Stimulated activated CD8-positive, alpha-beta memory T cell treated with anti-CD3 and anti-CD28 coated beads, Interleukin-7, amount 100 ng/mL, for 24 hours (primary cell): ENCODE data around the gene HIRIP3.

Experiments used
- DNase-seq: peaks from one replicate; pipeline ENCODE4 v3.0.0-alpha.2; 2020; ENCODE audit warnings: low read depth

HIRIP3 gene

DNA sequence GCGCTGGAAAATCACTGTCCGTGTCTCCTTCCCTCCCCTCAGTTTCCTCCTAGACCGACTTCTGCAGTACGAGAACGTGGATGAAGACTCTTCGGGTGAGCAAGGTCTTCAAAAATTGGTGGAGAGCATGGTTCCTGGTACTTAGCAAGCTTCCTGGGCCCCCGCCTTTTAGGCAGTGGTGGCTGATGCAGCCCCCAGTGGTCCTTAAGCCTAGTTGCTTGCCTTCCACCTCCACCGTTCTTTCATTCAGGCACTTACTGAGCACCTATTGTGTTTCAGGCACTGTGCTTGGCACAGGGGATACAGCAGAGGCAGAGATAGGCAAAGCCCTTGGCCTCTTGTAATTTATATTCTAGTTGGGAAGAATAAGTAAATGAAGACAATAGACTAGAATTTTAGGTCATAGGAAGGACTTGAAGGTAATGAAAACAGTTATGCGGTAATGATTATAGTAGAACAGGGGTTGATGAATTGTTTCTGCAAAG is 1.4 kb upstream of the HIRIP3 start:
- no peak for DNase-seq

DNA sequence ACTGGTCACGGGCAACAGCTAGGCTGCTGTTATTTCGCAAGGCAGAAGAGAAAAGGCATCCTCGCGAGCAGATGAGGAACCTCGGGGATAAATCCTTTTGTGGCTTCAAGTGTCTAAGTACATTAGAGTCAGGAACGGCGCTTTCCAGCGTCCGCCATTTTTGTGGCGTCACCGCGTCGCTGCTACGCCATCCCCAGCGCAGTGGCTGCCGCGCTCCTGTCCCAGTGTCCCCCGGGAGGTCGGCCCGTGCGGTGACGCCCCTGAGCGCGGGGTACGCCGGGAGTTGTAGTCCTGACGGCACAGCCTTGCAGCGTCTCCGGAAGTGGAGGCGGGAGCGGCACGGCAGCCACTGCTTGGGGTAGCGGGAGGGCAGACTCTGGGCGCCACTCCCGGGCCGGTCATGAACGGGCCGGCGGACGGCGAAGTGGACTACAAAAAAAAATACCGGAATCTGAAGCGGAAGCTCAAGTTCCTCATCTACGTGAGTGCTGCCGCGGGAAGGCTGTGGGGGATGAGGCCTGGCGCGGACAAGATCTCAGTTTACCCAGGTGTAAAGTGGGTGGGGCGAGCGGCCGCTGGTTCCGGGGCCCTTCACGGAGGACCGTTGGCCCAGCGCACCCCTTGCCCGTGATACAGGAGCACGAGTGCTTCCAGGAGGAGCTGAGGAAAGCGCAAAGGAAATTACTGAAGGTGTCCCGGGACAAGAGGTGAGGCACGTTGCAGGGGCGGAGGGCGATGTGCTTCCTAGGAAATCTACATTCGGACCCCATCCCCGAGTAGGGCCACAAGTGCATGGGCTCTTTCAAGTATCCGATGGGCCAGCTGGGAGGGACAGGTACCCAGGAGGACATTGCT is 721 bp upstream of the HIRIP3 start, which contains the start of gene INO80E:
Gene INO80E (plus strand): TSS at position 331 of the 855 bp plus-strand sequence. CDS start 70 bp downstream, at position 401.
- DNase-seq = peak; percentile 99

DNA sequence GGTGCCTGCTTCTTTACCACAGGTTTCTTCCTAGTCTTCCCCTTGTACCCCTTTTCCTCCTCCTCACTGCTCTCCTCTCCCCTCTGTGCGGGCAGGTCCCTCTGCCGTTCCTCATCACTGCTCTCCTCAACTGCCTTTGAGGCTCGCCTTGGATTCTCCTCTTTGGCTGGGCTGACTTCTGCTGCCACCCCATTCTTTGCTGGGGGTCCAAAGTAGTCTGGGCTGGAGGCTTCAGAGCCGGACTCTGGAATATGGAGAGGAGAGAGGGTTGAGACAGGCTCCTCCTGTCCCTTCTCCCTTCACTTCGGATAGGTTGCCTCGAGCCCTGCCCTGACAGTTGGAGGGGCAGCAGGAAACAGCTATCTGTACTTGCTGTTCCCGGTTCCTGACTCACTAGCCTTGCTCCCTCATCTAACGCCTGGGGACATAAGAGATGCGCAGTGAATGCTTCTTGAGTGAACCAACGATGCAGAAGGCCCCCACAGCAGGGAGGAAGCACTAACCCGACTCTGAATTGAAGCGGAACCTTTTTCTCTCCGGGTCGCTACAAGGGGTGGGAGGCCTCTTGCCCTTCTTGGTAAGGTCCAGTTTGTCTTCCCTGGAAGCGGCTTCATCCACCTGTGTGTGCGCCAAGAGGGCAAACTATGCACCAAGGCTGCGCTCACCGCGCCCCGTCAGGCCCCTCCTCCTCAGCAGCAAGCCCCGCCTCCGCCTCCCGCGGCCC is 655 bp downstream of the HIRIP3 start:
- peak; percentile 50 for DNase-seq

DNA sequence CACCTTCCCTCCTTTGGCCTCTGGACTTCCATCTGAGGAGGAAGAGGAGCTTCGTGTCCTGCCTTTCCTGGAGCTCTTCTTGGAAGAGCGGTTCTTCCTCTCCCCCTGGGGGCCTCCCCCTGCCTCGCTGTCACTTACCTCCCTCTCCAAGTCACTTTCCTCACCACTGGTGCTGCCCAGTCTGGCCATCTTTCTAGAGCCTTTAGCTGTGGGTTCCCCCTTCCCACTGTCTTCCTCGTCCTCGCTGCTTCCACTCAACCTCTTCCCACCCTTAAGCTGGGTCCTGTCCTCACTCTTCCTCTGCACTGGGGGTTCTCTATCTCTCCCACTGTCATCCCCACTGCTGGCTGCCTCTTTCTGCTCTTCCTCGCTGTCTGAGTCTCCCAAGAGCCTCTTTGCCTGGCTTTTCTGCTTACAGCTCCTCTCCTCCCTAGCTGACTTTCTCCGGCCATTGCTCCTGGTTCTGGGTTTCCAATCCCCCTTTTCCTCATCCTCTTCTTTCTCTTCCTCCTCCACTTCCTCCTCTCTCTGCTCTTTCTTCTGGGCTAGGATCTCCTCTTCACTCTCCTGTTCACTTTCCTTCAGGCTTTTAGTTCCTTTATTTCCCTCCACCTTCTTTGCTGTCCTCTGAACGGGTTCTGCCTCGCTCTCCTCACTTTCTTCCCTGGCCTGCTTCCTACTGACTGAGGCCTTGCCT is 1.4 kb downstream of the HIRIP3 start:
- no peak for DNase-seq

DNA sequence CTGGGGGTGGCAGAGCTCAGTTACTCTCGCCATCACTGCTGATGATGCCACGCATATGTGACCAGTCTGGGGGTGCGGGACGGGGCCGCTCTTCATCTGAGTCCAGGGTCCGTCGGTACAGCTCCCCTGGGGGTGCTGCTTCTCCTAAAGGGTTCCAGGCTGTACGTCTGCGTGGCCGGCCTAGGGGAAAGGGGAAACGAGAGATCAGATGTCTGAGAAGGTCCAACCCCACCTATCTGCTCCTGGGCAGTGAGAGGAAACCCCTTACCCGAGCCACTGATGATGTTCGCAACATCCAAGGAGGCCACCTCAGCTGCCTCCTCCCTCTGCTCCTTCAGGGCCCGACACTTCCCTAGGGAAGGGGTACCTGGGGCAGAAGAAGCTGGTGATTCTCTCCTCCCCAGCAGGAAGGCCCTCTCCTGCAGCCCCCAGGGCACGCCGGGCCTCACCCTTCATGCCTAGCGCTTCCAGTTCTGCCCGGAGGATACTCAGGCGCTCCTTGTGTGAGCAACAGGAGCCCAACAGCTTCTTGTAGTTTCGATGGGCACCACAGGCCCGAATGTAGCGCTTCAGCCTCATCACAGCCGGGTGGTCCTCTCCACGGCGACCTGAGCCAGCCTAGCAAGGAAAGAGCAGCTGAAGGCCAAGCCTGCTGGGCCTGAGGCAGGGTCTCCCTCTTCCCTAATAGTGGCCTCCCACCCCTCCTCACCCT is 2.1 kb downstream of the HIRIP3 start:
- no peak for DNase-seq

DNA sequence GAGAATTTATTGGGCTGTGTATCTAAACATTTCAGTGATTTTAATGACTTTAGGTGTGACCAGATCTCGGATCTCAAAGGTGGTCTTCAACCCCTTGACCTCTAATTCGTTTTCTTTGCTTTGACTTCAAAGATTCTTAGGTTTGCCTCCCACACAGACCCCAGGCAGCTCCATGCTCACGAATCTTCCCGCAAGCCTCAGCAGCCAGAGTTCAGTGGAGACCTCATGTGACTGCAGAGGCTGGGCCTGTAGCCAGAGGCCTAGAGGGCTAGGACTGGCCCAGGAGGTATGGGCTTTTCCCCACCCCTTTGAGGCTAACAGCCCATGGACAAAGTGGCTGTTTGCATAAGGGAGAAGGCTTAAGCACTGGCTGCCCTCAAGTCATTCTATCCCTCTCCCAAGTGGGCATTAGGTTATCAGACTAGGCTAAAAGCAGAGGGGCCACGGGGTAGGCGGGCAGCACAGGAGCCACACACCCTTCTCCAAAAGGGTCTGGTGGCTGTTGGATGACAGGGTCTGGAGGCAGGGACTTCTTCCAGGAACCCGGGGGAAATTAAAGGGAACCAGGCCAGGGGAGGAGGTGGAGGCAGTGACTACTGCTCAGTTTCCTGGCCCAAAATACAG is 3.0 kb downstream of the HIRIP3 start:
- no peak for DNase-seq

DNA sequence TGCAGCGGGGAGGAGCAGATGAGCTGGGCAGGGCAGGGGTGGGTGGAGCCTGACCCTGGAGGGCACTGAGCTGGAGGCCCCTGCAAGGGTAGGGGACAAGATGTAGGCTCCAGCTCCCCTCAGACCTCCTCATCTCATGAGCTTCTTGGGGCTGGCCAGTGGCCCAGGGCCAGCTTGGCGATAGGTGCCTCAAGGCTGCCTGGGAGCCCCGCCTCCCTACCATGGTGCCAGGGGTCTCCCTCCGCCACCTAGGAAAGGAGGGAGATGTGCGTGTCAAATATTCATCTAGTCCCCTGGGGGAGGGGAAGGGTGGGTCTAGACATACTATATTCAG is 3.9 kb downstream of the HIRIP3 start:
- DNase-seq = no peak

DNA sequence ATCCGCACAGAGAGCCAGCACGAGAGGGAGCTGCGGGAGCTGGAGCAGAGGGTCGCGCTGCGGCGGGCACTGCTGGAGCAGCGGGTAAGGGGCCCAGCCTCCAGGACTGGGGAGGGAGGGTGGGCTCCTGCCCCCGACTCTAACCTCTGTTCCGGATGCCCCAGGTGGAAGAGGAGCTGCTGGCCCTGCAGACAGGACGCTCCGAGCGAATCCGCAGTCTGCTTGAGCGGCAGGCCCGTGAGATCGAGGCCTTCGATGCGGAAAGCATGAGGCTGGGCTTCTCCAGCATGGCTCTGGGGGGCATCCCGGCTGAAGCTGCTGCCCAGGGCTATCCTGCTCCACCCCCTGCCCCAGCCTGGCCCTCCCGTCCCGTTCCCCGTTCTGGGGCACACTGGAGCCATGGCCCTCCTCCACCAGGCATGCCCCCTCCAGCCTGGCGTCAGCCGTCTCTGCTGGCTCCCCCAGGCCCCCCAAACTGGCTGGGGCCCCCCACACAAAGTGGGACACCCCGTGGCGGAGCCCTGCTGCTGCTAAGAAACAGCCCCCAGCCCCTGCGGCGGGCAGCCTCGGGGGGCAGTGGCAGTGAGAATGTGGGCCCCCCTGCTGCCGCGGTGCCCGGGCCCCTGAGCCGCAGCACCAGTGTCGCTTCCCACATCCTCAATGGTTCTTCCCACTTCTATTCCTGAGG is 4.4 kb downstream of the HIRIP3 start:
- DNase-seq = no peak

DNA sequence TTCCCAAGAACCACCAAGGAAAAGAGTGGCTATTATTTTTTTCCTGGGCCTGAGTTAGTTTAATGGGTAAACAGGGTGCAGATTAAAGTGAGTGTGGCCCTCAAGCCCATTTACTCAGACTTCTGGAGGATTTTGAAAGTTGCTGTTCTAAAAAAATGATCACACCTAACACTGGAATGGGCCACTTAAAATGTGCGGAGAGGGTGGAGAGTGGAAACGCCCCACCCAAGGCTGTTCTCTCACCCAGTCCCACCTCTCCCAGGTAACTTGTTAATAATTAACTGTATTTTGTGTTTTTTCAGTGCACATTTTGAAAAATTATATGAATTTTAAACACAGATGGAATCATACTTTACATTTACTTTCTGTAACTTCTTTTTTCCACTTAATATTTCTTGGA is 5.4 kb downstream of the HIRIP3 start:
- no peak for DNase-seq

DNA sequence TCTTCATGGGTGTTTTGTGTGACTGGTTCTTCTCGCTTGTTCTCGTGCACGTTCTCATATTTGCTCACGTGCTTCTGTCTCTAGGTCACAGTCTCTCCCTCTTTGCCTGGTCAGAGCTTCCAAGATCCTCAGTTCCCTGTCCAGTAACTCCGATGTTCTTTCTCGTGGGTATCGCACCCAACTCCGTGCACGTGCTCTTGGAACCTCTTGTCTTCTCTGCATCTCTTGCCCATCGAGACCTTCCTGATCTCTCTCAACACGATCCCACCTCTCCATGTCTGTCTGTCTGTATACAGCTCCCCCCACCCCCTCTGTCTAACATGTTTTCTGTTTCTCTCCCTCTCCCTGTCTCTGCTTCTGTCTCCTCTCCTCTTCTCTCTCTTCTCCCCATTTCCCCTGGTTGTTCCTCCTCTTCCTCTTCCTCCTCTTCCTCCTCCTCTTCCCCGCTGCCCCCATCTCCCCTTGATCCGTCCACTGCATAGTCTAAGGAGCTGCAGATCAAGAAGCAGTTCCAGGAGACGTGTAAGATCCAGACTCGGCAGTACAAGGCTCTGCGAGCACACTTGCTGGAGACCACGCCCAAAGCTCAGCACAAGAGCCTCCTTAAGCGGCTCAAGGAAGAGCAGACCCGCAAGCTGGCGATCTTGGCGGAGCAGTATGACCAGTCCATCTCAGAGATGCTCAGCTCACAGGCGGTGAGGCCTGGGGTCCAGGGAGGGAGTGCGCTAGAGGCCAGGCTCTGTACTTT is 6.1 kb downstream of the HIRIP3 start:
- DNase-seq = no peak

DNA sequence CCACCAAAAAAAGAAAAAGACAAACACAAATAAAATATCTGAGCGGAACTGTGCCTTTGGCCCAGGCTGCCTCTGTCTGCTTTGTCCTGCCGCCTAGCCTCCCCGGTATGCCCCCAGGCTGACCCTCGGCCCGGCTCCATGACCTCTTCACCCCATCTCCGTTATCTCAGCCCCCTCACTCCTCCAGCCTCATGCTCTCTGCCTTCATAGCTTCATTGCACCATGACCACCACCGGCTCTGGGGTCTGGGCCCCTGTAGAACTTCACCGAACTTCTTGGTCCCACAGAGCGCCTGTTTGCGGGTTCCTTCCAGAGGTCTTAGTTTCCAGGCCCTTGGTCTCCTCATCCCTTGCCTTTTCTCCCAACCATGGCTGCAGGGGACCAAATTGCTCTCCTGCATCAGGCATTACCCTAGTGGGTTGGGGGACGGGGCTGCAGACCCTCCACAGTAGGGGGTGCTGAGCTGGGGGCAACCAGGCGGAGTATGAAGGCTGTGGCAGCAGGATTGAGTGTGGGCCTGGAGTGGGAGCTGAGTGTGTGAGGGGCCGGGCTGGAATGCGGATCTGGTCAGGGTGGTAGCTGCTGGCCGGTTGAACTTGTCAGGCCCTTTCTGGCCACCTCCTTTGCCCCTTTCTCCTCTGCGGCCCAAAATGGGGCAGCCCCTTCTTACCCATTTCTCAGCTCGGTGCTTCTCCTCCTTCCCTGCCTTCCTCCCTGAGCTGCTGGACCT is 6.9 kb downstream of the HIRIP3 start:
- DNase-seq = no peak

DNA sequence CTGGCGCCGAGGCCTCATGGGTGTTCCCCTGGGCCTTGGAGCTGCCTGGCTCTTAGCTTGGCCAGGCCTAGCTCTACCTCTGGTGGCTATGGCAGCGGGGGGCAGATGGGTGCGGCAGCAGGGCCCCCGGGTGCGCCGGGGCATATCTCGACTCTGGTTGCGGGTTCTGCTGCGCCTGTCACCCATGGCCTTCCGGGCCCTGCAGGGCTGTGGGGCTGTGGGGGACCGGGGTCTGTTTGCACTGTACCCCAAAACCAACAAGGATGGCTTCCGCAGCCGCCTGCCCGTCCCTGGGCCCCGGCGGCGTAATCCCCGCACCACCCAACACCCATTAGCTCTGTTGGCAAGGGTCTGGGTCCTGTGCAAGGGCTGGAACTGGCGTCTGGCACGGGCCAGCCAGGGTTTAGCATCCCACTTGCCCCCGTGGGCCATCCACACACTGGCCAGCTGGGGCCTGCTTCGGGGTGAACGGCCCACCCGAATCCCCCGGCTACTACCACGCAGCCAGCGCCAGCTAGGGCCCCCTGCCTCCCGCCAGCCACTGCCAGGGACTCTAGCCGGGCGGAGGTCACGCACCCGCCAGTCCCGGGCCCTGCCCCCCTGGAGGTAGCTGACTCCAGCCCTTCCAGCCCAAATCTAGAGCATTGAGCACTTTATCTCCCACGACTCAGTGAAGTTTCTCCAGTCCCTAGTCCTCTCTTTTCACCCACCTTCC is 7.9 kb downstream of the HIRIP3 start:
- DNase-seq = no peak

DNA sequence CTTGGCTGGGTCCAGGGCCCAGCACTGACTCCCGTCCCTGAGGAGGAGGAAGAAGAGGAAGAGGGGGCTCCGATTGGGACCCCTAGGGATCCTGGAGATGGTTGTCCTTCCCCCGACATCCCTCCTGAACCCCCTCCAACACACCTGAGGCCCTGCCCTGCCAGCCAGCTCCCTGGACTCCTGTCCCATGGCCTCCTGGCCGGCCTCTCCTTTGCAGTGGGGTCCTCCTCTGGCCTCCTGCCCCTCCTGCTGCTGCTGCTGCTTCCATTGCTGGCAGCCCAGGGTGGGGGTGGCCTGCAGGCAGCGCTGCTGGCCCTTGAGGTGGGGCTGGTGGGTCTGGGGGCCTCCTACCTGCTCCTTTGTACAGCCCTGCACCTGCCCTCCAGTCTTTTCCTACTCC is 8.5 kb downstream of the HIRIP3 start:
- no peak for DNase-seq

DNA sequence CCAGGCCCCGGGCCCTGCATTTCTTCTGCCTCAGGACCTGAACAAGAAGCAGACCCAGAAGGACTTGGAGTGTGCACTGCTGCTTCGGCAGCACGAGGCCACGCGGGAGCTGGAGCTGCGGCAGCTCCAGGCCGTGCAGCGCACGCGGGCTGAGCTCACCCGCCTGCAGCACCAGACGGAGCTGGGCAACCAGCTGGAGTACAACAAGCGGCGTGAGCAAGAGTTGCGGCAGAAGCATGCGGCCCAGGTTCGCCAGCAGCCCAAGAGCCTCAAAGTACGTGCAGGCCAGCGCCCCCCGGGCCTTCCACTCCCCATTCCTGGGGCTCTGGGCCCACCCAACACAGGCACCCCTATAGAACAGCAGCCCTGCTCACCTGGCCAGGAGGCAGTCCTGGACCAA is 9.2 kb downstream of the HIRIP3 start:
- DNase-seq = no peak

DNA sequence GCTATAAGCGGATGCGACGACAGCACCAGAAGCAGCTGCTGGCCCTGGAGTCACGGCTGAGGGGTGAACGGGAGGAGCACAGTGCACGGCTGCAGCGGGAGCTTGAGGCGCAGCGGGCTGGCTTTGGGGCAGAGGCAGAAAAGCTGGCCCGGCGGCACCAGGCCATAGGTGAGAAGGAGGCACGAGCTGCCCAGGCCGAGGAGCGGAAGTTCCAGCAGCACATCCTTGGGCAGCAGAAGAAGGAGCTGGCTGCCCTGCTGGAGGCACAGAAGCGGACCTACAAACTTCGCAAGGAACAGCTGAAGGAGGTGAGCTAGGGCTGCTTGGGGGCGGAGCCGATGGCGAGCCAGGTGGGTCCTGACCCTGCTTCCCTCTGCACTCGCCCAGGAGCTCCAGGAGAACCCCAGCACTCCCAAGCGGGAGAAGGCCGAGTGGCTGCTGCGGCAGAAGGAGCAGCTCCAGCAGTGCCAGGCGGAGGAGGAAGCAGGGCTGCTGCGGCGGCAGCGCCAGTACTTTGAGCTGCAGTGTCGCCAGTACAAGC is 10.1 kb downstream of the HIRIP3 start:
- DNase-seq = no peak

DNA sequence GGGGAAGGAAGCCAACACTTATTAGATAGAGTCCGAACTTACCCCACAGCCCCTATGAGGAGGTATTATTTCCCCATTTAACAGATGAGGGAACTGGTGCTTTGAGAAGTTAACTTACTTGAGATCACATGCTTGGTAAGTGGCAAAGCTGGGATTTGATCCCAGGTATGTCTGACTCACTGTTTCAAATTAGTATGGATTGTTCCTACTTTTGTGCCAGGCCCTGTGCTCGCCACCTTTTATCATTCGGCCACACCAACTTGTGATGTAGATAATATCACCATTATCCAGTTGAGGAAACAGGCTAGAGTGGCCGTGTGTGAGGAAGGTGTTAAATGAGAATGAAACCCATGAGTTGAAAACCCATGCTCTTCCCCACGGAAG is 10.7 kb downstream of the HIRIP3 start:
- no peak for DNase-seq

DNA sequence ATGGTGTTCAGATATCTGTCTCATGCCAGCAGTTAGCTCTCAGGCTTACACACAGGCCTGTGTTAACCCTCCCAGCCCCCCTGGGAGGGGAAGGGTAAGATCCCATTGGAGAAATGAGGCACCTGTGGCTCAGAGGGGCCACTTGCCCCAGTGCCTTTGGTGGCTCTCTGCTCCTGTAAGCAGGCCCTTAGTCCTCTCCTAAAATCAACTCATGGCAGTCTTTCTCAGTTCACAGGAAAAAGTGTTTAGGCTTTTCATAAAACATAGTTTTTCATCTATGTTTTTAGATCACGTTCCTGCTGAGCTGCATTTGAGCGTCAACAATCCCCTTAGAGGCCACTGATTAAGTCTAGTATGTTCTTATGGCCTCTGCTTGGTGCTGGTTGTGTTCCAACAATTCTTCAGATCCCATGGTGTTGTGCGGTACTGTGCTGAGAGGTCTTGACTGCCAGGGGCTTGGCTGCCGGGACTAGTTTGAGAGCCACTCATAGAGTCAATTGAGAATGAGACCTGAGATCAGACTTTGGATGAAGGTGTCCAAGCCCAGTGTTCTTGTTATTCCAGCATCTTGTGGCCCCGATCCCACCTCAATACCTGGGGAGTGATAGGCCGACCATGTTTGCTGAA is 11.2 kb downstream of the HIRIP3 start:
- DNase-seq = no peak
